PC-9 (cell line): ENCODE results near the gene SLC25A25. TPM values are rescaled to one million over a fixed set of nuclear protein-coding genes. Genes with fewer than 3 reads are reported as not detected.
A peak's percentile ranks its signal among the peaks of the same experiment; 100 is the strongest.

Experiments
- BruUV-seq: library from RNA; stranded (reverse); fragments of 400-500 nt; replicated peaks from 2 replicates; lab custom pipeline; 2021; lab: Mats Ljungman, UMichigan
- CTCF ChIA-PET: fragments of 300-600 bp; sonication (Branson Sonifier 250); formaldehyde crosslinking; loops from one replicate; lab custom pipeline; 2022; ENCODE audit warnings: antibody characterized with exemption; lab: Charles Lee
- POLR2A ChIA-PET: fragments of 300-600 bp; sonication (Branson Sonifier 250); formaldehyde crosslinking; loops from one replicate; lab custom pipeline; 2022; ENCODE audit warnings: antibody characterized with exemption; ENCODE audit not compliant: unreplicated experiment; lab: Charles Lee
- DNase-seq, 2 experiments: peaks; one replicate each; pipeline versions ENCODE4 v3.0.0 to v3.0.0-alpha.2; 2015 to 2022; ENCODE audit warnings: mixed read lengths in 1 of 2
- H2AFZ ChIP-seq: fragments of 200-600 bp; sonication (generic); 2 replicates; pipeline ENCODE4 v1.8.1; 2017; ENCODE audit warnings: antibody characterized with exemption
- H3F3A ChIP-seq: fragments of 200-600 bp; sonication (generic); 2 replicates; pipeline ENCODE4 v1.8.1; 2017; ENCODE audit warnings: antibody characterized with exemption, mild to moderate bottlenecking, low read depth; ENCODE audit not compliant: insufficient read depth
- H3K27ac ChIP-seq: fragments of 200-600 bp; sonication (generic); 2 replicates; pipeline ENCODE4 v1.6.1; 2016; ENCODE audit warnings: mixed run types
- H3K27me3 ChIP-seq: fragments of 200-600 bp; sonication (generic); 2 replicates; pipeline ENCODE4 v1.6.1; 2016; ENCODE audit warnings: low read depth, mixed run types; ENCODE audit not compliant: insufficient read depth
- H3K36me3 ChIP-seq: fragments of 200-600 bp; sonication (generic); 2 replicates; pipeline ENCODE4 v1.6.1; 2016; ENCODE audit warnings: low read depth, mixed run types
- H3K4me1 ChIP-seq: fragments of 200-600 bp; sonication (generic); replicated peaks from 2 replicates; pipeline ENCODE4 v1.6.1; 2016; ENCODE audit warnings: mixed run types; ENCODE audit not compliant: insufficient read depth
- H3K4me2 ChIP-seq: fragments of 200-600 bp; sonication (generic); 2 replicates; pipeline ENCODE4 v1.6.1; 2017; ENCODE audit warnings: mixed run types
- H3K4me3 ChIP-seq: fragments of 200-600 bp; sonication (generic); 2 replicates; pipeline ENCODE4 v1.6.1; 2016; ENCODE audit warnings: mixed run types
- H3K79me2 ChIP-seq: fragments of 200-600 bp; sonication (generic); 2 replicates; pipeline ENCODE4 v1.6.1; 2017; ENCODE audit warnings: low read depth, mixed run types
- H3K9me2 ChIP-seq: fragments of 200-600 bp; sonication (generic); 2 replicates; pipeline ENCODE4 v1.8.1; 2017; ENCODE audit warnings: mild to moderate bottlenecking; ENCODE audit not compliant: insufficient read depth
- H3K9me3 ChIP-seq: fragments of 200-600 bp; sonication (generic); 2 replicates; pipeline ENCODE4 v1.8.1; 2016; ENCODE audit warnings: low read depth; ENCODE audit not compliant: insufficient read depth
- H4K20me1 ChIP-seq: fragments of 200-600 bp; sonication (generic); 2 replicates; pipeline ENCODE4 v1.8.1; 2017; ENCODE audit not compliant: insufficient read depth
- EZH2 ChIP-seq: fragments of 200-600 bp; sonication (generic); IDR thresholded peaks from 2 replicates; pipeline ENCODE4 v1.8.0; 2017; ENCODE audit warnings: antibody characterized with exemption, low read depth
- intact Hi-C: fragments of 100-400 bp; cut with micrococcal nuclease; formaldehyde crosslinking; loops from one replicate; pipeline ENCODE4 v1.10.0; 2022; ENCODE audit not compliant: unreplicated experiment
- total RNA-seq: library from RNA; stranded (reverse); gene quantifications from 2 replicates; pipeline ENCODE4 v1.2.3, GENCODE V29; 2021
- TF ChIP-seq, protein P1 (sequence below): fragments of 200-600 bp; sonication (generic); conservative IDR thresholded peaks from 2 replicates; pipeline ENCODE4 v1.6.1; 2017; ENCODE audit warnings: mixed run types, antibody characterized with exemption, mild to moderate bottlenecking, moderate library complexity

SLC25A25 gene
- total RNA-seq, 1 experiment from 2014 or later, result 11.7 TPM

DNA sequence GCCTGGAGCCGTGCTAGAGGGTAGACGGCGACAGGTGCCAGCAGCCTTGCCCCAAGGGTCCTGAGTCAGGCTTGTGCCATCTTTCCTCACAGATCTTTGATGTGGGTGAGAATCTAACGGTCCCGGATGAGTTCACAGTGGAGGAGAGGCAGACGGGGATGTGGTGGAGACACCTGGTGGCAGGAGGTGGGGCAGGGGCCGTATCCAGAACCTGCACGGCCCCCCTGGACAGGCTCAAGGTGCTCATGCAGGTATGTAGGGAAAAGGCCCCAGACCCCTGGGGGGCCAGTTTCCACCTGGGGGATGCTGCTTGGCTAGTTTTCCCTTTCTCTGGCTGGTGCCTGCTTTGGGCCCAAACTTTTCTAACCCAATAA, 35.5 kb downstream of the SLC25A25 start:
- Histone ChIP-seq H3K27ac (no peak overlapping the region), H3K9me2 (no peaks in the 10 kb centered on the region), H2AFZ (no peak overlapping the region), H3K79me2 (peaks cover 24% of the 10 kb centered on the region), H4K20me1 (peaks cover 9% of the 10 kb centered on the region), H3F3A (peaks cover 15% of the 10 kb centered on the region), H3K27me3 (no peaks in the 10 kb centered on the region), H3K4me2 (no peak overlapping the region), H3K4me1 (peaks cover 15% of the 10 kb centered on the region), H3K4me3 (no peak overlapping the region), H3K9me3 (no peaks in the 10 kb centered on the region), H3K36me3 (peaks cover 20% of the 10 kb centered on the region)
- DNase-seq, result no peak
- BruUV-seq, result no TSS peak
- TF ChIP-seq, protein P1, sequence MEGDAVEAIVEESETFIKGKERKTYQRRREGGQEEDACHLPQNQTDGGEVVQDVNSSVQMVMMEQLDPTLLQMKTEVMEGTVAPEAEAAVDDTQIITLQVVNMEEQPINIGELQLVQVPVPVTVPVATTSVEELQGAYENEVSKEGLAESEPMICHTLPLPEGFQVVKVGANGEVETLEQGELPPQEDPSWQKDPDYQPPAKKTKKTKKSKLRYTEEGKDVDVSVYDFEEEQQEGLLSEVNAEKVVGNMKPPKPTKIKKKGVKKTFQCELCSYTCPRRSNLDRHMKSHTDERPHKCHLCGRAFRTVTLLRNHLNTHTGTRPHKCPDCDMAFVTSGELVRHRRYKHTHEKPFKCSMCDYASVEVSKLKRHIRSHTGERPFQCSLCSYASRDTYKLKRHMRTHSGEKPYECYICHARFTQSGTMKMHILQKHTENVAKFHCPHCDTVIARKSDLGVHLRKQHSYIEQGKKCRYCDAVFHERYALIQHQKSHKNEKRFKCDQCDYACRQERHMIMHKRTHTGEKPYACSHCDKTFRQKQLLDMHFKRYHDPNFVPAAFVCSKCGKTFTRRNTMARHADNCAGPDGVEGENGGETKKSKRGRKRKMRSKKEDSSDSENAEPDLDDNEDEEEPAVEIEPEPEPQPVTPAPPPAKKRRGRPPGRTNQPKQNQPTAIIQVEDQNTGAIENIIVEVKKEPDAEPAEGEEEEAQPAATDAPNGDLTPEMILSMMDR, result peak; percentile 35
- no peak for TF ChIP-seq EZH2
- ChIA-PET CTCF (no interaction called here), POLR2A (no interaction called here)
- intact Hi-C loops, result no loop called here

DNA sequence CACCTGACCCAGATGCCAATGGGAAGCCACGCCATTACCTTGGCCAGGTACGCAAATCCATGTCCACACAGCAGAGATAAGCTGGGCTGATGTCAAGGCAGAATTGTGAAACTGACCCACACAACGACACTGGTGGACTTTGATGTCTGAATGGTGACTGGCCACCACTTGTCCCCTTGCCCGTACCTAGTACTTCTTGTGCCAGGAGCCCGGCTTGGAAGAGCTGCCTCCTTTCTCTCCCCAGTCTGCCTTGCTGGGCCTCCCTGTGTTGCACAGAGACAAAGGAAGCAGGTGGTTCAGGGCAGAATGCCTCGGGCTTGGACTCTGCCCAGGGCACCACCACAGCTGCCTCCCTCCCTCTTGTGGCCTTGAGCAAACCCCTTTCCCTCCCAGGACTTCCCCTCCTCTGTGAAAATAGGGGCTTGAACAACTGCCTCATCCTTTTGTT, 36.2 kb downstream of the SLC25A25 start:
- Histone ChIP-seq H3K36me3 (peaks cover 20% of the 10 kb centered on the region), H3K79me2 (peaks cover 20% of the 10 kb centered on the region), H3K4me3 (no peak overlapping the region), H2AFZ (no peak overlapping the region), H3F3A (peaks cover 11% of the 10 kb centered on the region), H3K27ac (no peak overlapping the region), H3K4me1 (peaks cover 11% of the 10 kb centered on the region), H4K20me1 (peaks cover 7% of the 10 kb centered on the region), H3K27me3 (no peaks in the 10 kb centered on the region), H3K9me2 (no peaks in the 10 kb centered on the region), H3K9me3 (no peaks in the 10 kb centered on the region), H3K4me2 (no peak overlapping the region)
- BruUV-seq, result no TSS peak
- DNase-seq, result no peak
- TF ChIP-seq EZH2, result no peak
- TF ChIP-seq, protein P1, result no peak
- POLR2A ChIA-PET, result no interaction called here
- CTCF ChIA-PET, result no interaction called here
- intact Hi-C loops, result no loop called here

DNA sequence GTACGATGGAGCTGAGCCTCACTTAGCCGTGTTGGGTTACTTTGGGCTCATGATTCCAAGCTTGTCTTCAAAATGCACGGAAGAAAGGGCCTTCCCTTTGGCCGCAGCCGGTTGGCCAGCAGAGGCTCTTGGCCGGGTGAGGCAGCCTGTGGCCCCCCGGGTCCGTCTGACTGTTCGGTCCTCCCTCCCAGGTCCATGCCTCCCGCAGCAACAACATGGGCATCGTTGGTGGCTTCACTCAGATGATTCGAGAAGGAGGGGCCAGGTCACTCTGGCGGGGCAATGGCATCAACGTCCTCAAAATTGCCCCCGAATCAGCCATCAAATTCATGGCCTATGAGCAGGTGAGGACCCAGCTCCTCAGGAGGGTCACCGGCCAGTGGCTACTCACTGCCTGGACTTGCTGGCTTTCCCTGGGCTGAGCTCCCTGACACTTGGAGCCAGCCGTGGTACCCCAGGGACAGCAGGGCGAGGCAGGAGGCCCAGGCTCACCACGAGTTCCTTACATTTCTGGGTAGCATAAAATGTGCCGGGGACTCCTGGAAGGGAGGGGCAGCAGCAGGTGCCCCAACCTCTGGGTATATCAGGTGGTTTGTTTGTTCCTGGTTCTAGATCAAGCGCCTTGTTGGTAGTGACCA, 37.6 kb downstream of the SLC25A25 start:
- H3K36me3 ChIP-seq, result peaks cover 20% of the 10 kb centered on the region
- TF ChIP-seq, protein P1, result no peak
- no peak for TF ChIP-seq EZH2

More for the DNA sequence above, 37.6 kb downstream of the SLC25A25 start:
- Histone ChIP-seq H4K20me1 (no peaks in the 10 kb centered on the region; the same call in none of the 2 replicates), H3K4me3 (no peak overlapping the region), H2AFZ (no peak overlapping the region), H3K4me2 (no peak overlapping the region), H3K27ac (no peak overlapping the region), H3K79me2 (peaks cover 5% of the 10 kb centered on the region), H3K4me1 (no peaks in the 10 kb centered on the region), H3F3A (peaks cover 19% of the 10 kb centered on the region), H3K9me2 (no peaks in the 10 kb centered on the region), H3K9me3 (no peaks in the 10 kb centered on the region), H3K27me3 (no peaks in the 10 kb centered on the region)
- no peak for DNase-seq
- ChIA-PET CTCF (interaction anchor here (0.6 kb wide), 1 partner anchor 62 kb away, joined by 3 read pairs; no protein-coding TSS in a partner anchor), POLR2A (interaction anchor here (0.6 kb wide), 1 partner anchor 365 kb away, joined by 5 read pairs; no protein-coding TSS in a partner anchor)
- intact Hi-C loops, result no loop called here
- BruUV-seq, result no TSS peak
